Measurements from ENCODE around the gene SYNRG. TPM values are rescaled to one million over a fixed set of nuclear protein-coding genes. Genes with fewer than 3 reads are reported as not detected.

The SYNRG gene
- total and polyA plus RNA-seq, 2 donors from 2014 or later: 8.6 to 47.0 TPM

- peak; percentile 16 for TF ChIP-seq CTCF (IDR thresholded peaks at IDR 0.05; ENCODE audit: borderline replicate concordance, extremely low read depth, insufficient read depth)
- intact Hi-C loops (cut with DNase I): no loop called here
- Histone ChIP-seq H3K9ac (ENCODE audit: low read length in 3 of 3) (peak overlapping the region in 2 of 3 donors; percentile 4 to 60), H3K9me3 (ENCODE audit: control insufficient read depth in 2 of 3, insufficient read depth in 1 of 3, low read length in 3 of 3) (no peaks in the 10 kb centered on the region), H3K36me3 (ENCODE audit: control insufficient read depth in 2 of 3, insufficient read depth in 3 of 3, low read length in 3 of 3) (no peaks in the 10 kb centered on the region), H3K27me3 (ENCODE audit: control insufficient read depth, insufficient read depth, low read length) (no peaks in the 10 kb centered on the region), H3K4me3 (ENCODE audit: low read length in 3 of 3) (peak overlapping the region; percentile 69 to 79 (median 79)), H3K27ac (ENCODE audit: low read depth in 2 of 2, low read length in 2 of 2) (peak overlapping the region; percentile 48 to 67), H3K4me1 (ENCODE audit: control insufficient read depth in 2 of 3, insufficient read depth in 2 of 3, low read depth in 1 of 3, low read length in 3 of 3) (peaks cover 5 to 8% (median 6%) of the 10 kb centered on the region in 3 donors)
- peak; percentile 84 to 91 (median 89) for DNase-seq
- FAIRE-seq: no peak
Measured at GRCh38 chr17:37490022-37490587, 119.1 kb downstream of the SYNRG start.

GRCh38 chr17:37489197-37490001 lies 119.8 kb downstream of the SYNRG start, which contains the start of gene DUSP14:
DUSP14 (plus strand) TSS chr17:37489891; CDS start chr17:37512273, 22,382 bp downstream.
- intact Hi-C loops (cut with DNase I): no loop called here
- Histone ChIP-seq H3K9ac (ENCODE audit: low read length in 3 of 3) (peak within 1 kb of the TSS; percentile 37 to 71 (median 60)), H3K36me3 (ENCODE audit: control insufficient read depth in 2 of 3, insufficient read depth in 3 of 3, low read length in 3 of 3) (no peaks in the 10 kb centered on the region), H3K27me3 (ENCODE audit: control insufficient read depth, insufficient read depth, low read length) (no peaks in the 10 kb centered on the region), H3K27ac (ENCODE audit: low read depth in 2 of 2, low read length in 2 of 2) (peak within 1 kb of the TSS; percentile 88 to 92), H3K9me3 (ENCODE audit: control insufficient read depth in 2 of 3, insufficient read depth in 1 of 3, low read length in 3 of 3) (no peaks in the 10 kb centered on the region), H3K4me1 (ENCODE audit: control insufficient read depth in 2 of 3, insufficient read depth in 2 of 3, low read depth in 1 of 3, low read length in 3 of 3) (peaks cover 5 to 8% (median 6%) of the 10 kb centered on the region in 3 donors), H3K4me3 (ENCODE audit: low read length in 3 of 3) (peak within 1 kb of the TSS; percentile 69 to 79 (median 79))
- peak; percentile 87 to 94 (median 91) for DNase-seq
- no peak for TF ChIP-seq CTCF (IDR thresholded peaks at IDR 0.05; ENCODE audit: borderline replicate concordance, extremely low read depth, insufficient read depth)
- FAIRE-seq: no peak

- no peak for TF ChIP-seq CTCF (IDR thresholded peaks at IDR 0.05; ENCODE audit: borderline replicate concordance, extremely low read depth, insufficient read depth)
Measured at GRCh38 chr17:37488607-37489196, 120.5 kb downstream of the SYNRG start.

More at GRCh38 chr17:37488607-37489196, 120.5 kb downstream of the SYNRG start:
- intact Hi-C loops (cut with DNase I): no loop called here
- Histone ChIP-seq H3K9me3 (ENCODE audit: control insufficient read depth in 2 of 3, insufficient read depth in 1 of 3, low read length in 3 of 3) (no peaks in the 10 kb centered on the region), H3K9ac (ENCODE audit: low read length in 3 of 3) (peak overlapping the region; percentile 37 to 71 (median 57)), H3K27ac (ENCODE audit: low read depth in 2 of 2, low read length in 2 of 2) (peak overlapping the region; percentile 88 to 92), H3K4me1 (ENCODE audit: control insufficient read depth in 2 of 3, insufficient read depth in 2 of 3, low read depth in 1 of 3, low read length in 3 of 3) (peaks cover 5 to 8% (median 6%) of the 10 kb centered on the region in 3 donors), H3K4me3 (ENCODE audit: low read length in 3 of 3) (peak overlapping the region; percentile 60 to 77 (median 70)), H3K36me3 (ENCODE audit: control insufficient read depth in 2 of 3, insufficient read depth in 3 of 3, low read length in 3 of 3) (no peaks in the 10 kb centered on the region), H3K27me3 (ENCODE audit: control insufficient read depth, insufficient read depth, low read length) (no peaks in the 10 kb centered on the region)
- DNase-seq (peak in 4 of 5 donors; percentile 72 to 93 (median 76)), FAIRE-seq (no peak)

Data from kidney (tissue), 14 donors.